HepG2 (cell line): ENCODE results near the gene EIF4E1B. TPM values are rescaled to one million over a fixed set of nuclear protein-coding genes. Genes with fewer than 3 reads are reported as not detected.

Source experiments
- ARNTL ChIP-seq: sonication (generic); formaldehyde crosslinking; IDR thresholded peaks from 2 replicates; pipeline ENCODE4 v1.4.0; 2020; ENCODE audit warnings: mild to moderate bottlenecking, missing genetic modification reagents
- BCLAF1 ChIP-seq: fragments of 450-650 bp; IDR thresholded peaks from 2 replicates; pipeline ENCODE4 v1.6.1; 2017; ENCODE audit warnings: mild to moderate bottlenecking
- ERF ChIP-seq: IDR thresholded peaks from 2 replicates; pipeline ENCODE4 v1.6.1; 2018; ENCODE audit warnings: missing biosample characterization, missing genetic modification reagents
- FOSL2 ChIP-seq: sonication (generic); formaldehyde crosslinking; IDR thresholded peaks from 2 replicates; pipeline ENCODE4 v1.4.0; 2020; ENCODE audit warnings: missing genetic modification reagents
- GATAD2A ChIP-seq: IDR thresholded peaks from 2 replicates; pipeline ENCODE4 v1.6.1; 2016
- HMGXB4 ChIP-seq, 2 experiments: sonication (generic) in 1 of 2; formaldehyde crosslinking in 1 of 2; IDR thresholded peaks; 2 replicates each; pipeline versions ENCODE4 v1.4.0 to v1.6.1; 2018 to 2020; ENCODE audit warnings: missing genetic modification reagents in 2 of 2, borderline replicate concordance in 1 of 2, low read depth in 1 of 2, mild to moderate bottlenecking in 1 of 2, missing biosample characterization in 1 of 2
- NAIF1 ChIP-seq: sonication (generic); formaldehyde crosslinking; IDR thresholded peaks from 2 replicates; pipeline ENCODE4 v1.5.0; 2020; ENCODE audit warnings: mild to moderate bottlenecking, missing genetic modification reagents, borderline replicate concordance
- NFIB ChIP-seq: sonication (generic); formaldehyde crosslinking; IDR thresholded peaks from 2 replicates; pipeline ENCODE4 v1.9.0; 2021; ENCODE audit warnings: missing genetic modification reagents, mild to moderate bottlenecking, borderline replicate concordance
- PCBP2 ChIP-seq: fragments of 200-400 bp; formaldehyde crosslinking; optimal IDR thresholded peaks from 2 replicates; pipeline ENCODE3; 2018; ENCODE audit warnings: low read length, low read depth; ENCODE audit not compliant: poor library complexity, severe bottlenecking
- POLR2AphosphoS2 ChIP-seq: IDR thresholded peaks from 2 replicates; pipeline ENCODE4 v1.6.1; 2011; ENCODE audit warnings: low read depth, low read length, improper control_type of control experiment
- RAD51 ChIP-seq: fragments of 450-650 bp; IDR thresholded peaks from 2 replicates; pipeline ENCODE4 v1.6.1; 2016; ENCODE audit warnings: borderline replicate concordance
- RNF2 ChIP-seq: fragments of 450-650 bp; conservative IDR thresholded peaks from 2 replicates; pipeline ENCODE4 v1.6.1; 2016; ENCODE audit warnings: low read depth
- RXRB ChIP-seq: IDR thresholded peaks from 2 replicates; pipeline ENCODE4 v1.6.1; 2016; ENCODE audit warnings: borderline replicate concordance, missing genetic modification reagents, missing compliant biosample characterization
- SALL1 ChIP-seq: sonication (generic); formaldehyde crosslinking; IDR thresholded peaks from 2 replicates; pipeline ENCODE4 v1.8.0; 2022; ENCODE audit warnings: mild to moderate bottlenecking, missing genetic modification reagents
- SNRNP70 ChIP-seq: fragments of 200-400 bp; formaldehyde crosslinking; IDR thresholded peaks from 2 replicates; pipeline ENCODE4 v1.6.1; 2017; ENCODE audit warnings: mild to moderate bottlenecking, low read depth, low read length, moderate library complexity
- TBX3 ChIP-seq: fragments of 450-650 bp; IDR thresholded peaks from 2 replicates; pipeline ENCODE4 v1.6.1; 2017; ENCODE audit warnings: antibody characterized with exemption, mild to moderate bottlenecking, inconsistent platforms, borderline replicate concordance
- TFAP4 ChIP-seq: sonication (generic); IDR thresholded peaks from 2 replicates; pipeline ENCODE4 v1.6.1; 2016; ENCODE audit warnings: low read depth, borderline replicate concordance
- ZFP90 ChIP-seq: sonication (generic); formaldehyde crosslinking; IDR thresholded peaks from 2 replicates; pipeline ENCODE4 v1.8.0; 2022; ENCODE audit warnings: missing genetic modification reagents, mild to moderate bottlenecking, inconsistent platforms, borderline replicate concordance
- ZKSCAN1 ChIP-seq: fragments of 150-350 bp; IDR thresholded peaks from 2 replicates; pipeline ENCODE4 v1.6.1; 2014; ENCODE audit warnings: low read length
- ZNF138 ChIP-seq: sonication (generic); formaldehyde crosslinking; IDR thresholded peaks from 2 replicates; pipeline ENCODE4 v1.5.0; 2020; ENCODE audit warnings: mild to moderate bottlenecking, low read depth, missing genetic modification reagents
- ZNF331 ChIP-seq: sonication (generic); formaldehyde crosslinking; IDR thresholded peaks from 2 replicates; pipeline ENCODE4 v1.4.0; 2020; ENCODE audit warnings: missing genetic modification reagents
- ZNF367 ChIP-seq: sonication (generic); formaldehyde crosslinking; IDR thresholded peaks from 2 replicates; pipeline ENCODE4 v1.4.0; 2020; ENCODE audit warnings: missing genetic modification reagents, borderline replicate concordance
- ZNF383 ChIP-seq: sonication (generic); formaldehyde crosslinking; IDR thresholded peaks from 2 replicates; pipeline ENCODE4 v1.4.0; 2020; ENCODE audit warnings: missing genetic modification reagents, mild to moderate bottlenecking, borderline replicate concordance
- ZNF44 ChIP-seq: sonication (generic); formaldehyde crosslinking; IDR thresholded peaks from 2 replicates; pipeline ENCODE4 v1.5.1; 2020; ENCODE audit warnings: mild to moderate bottlenecking, missing genetic modification reagents
- ZNF598 ChIP-seq: sonication (generic); formaldehyde crosslinking; IDR thresholded peaks from 2 replicates; pipeline ENCODE4 v1.5.1; 2020; ENCODE audit warnings: mild to moderate bottlenecking, missing genetic modification reagents, borderline replicate concordance
- ZSCAN22 ChIP-seq: sonication (generic); formaldehyde crosslinking; IDR thresholded peaks from 2 replicates; pipeline ENCODE4 v1.4.0; 2020; ENCODE audit warnings: mild to moderate bottlenecking, missing genetic modification reagents
- ZSCAN9 ChIP-seq: IDR thresholded peaks from 2 replicates; pipeline ENCODE4 v1.6.1; 2016; ENCODE audit warnings: borderline replicate concordance
- polyA plus RNA-seq, 8 experiments: library from polyadenylated mRNA; depleted of rRNA in 3 of 8; stranded (reverse) in 7 of 8; unstranded in 1 of 8; fragments of >200 nt; fragmentation: Illumina TruSeq in 4 of 8; extraction: Trizol in 4 of 8; gene quantifications; 2 replicates each; pipeline versions ENCODE4 v1.2.1 to v1.2.3, GENCODE V29; 2011 to 2016; ENCODE audit warnings: low read depth in 4 of 8, missing spikeins in 1 of 8, mixed read lengths in 1 of 8; ENCODE audit not compliant: insufficient read depth in 1 of 8
- total RNA-seq, 5 experiments: library from RNA; depleted of rRNA; stranded (reverse); fragments of >200 nt; fragmentation: Illumina TruSeq; extraction: Trizol; gene quantifications; 2 replicates each; pipeline ENCODE4 v1.2.3, GENCODE V29; 2016; ENCODE audit warnings: low read depth in 1 of 5

EIF4E1B gene
- total and polyA plus RNA-seq, 2 of the 13 experiments (the other 11 are each of a cell fraction or from before 2014, with no cell fraction given) = not detected

- TF ChIP-seq HMGXB4 (CRISPR knock-in tag; IDR thresholded peaks at IDR 0.05; ENCODE audit: borderline replicate concordance in 1 of 2, low read depth in 1 of 2) (peak; percentile 22 to 65; a peak in 2 of 4 replicates), NFIB (CRISPR knock-in tag) (no peak), SALL1 (CRISPR knock-in tag) (peak; percentile 46; the same call in 1 of the 2 replicates), NAIF1 (CRISPR knock-in tag) (no peak), ERF (CRISPR knock-in tag) (peak; percentile 67; the same call in 1 of the 2 replicates), ZSCAN9 (CRISPR knock-in tag) (no peak), ZNF331 (CRISPR knock-in tag) (peak; percentile 46; the same call in 1 of the 2 replicates), ZNF44 (no peak), ZNF598 (CRISPR knock-in tag) (0 out of 2 replicates have a peak, but pooled peaks have one; percentile 24), TBX3 (no peak), RAD51 (no peak), ZNF367 (CRISPR knock-in tag) (no peak), TFAP4 (no peak), GATAD2A (CRISPR knock-in tag) (peak; percentile 40; the same call in 1 of the 2 replicates), SNRNP70 (no peak), PCBP2 (no peak), ZKSCAN1 (no peak), RNF2 (no peak), RXRB (no peak), POLR2AphosphoS2 (no peak), ZNF383 (no peak), FOSL2 (CRISPR knock-in tag) (no peak), ARNTL (CRISPR knock-in tag) (no peak), ZSCAN22 (CRISPR knock-in tag) (no peak), ZFP90 (CRISPR knock-in tag) (no peak), BCLAF1 (no peak), ZNF138 (CRISPR knock-in tag) (no peak)
Observed at GRCh38 chr5:176660860-176661641, 30.6 kb downstream of the EIF4E1B start (continued).
